Activated naive CD4-positive, alpha-beta T cell treated with anti-CD3 and anti-CD28 coated beads, Interleukin-2, amount 10 ng/mL, durations not matched to agents 7 days and 5 days (primary cell): ENCODE measurements around the gene SNX9.
"Not testable (repeated sequence)": the region's sequence is repeated elsewhere in the genome, so short reads cannot be mapped to it uniquely, and the experiment has no call there.

ENCODE experiments used
- CTCF ChIA-PET: fragments of 350-600 bp; sonication (Branson Sonifier 250); formaldehyde crosslinking; loops from one replicate; lab custom pipeline; 2021; ENCODE audit warnings: antibody characterized with exemption; lab: Charles Lee
- DNase-seq: peaks from one replicate; pipeline ENCODE4 v3.0.0-alpha.2; 2020
- H3K27ac Mint-ChIP-seq: one replicate; pipeline ENCODE4 v1.8.0; 2021; ENCODE audit warnings: mild to moderate bottlenecking, moderate library complexity, mixed read lengths
- H3K27me3 Mint-ChIP-seq: one replicate; pipeline ENCODE4 v1.8.0; 2021; ENCODE audit warnings: mild to moderate bottlenecking, mixed read lengths
- H3K36me3 Mint-ChIP-seq: one replicate; pipeline ENCODE4 v1.8.0; 2021; ENCODE audit warnings: mixed read lengths
- H3K4me1 Mint-ChIP-seq: one replicate; pipeline ENCODE4 v1.8.0; 2021; ENCODE audit warnings: mixed read lengths
- H3K4me3 Mint-ChIP-seq: one replicate; pipeline ENCODE4 v1.8.0; 2021; ENCODE audit warnings: mild to moderate bottlenecking, moderate library complexity, mixed read lengths
- H3K9me3 Mint-ChIP-seq: one replicate; pipeline ENCODE4 v1.8.0; 2021; ENCODE audit warnings: mixed read lengths

SNX9 gene

DNA sequence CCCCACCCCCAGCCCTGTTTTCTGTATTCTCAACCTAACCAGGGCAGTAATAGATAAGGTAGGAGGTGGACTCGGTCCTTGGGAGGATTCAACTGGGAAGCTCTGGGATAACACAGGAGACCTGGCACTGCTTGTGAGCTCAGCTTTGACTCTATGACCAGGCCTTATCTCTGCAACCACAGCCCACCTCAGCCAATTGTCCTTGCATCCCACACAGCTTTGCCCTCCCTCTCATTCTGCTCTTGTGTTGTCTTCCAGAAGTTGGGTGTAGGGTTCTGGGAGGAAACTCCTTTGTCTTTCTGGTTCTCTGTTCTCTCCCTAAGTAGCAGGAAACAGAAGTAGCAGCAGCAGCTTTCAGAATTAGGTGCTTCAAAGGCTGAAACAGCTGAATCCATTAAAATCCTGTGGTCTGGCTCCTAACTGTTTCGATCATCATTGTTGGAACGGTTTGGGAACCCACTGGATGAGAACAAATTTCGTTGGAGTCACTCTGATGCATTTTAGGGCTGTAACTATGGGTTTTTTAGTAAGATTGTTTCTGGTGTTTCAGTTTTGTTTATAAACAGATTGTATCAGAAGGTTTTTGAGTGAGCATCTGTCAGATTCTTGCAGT is 32.4 kb upstream of the SNX9 start:
- peaks cover 4% of the 10 kb centered on the region for H3K9me3 Mint-ChIP-seq
- H3K36me3 Mint-ChIP-seq = no peaks in the 10 kb centered on the region
- no peak overlapping the region for H3K4me3 Mint-ChIP-seq
- peaks cover 48% of the 10 kb centered on the region for H3K27me3 Mint-ChIP-seq
- CTCF ChIA-PET = no interaction called here
- H3K27ac Mint-ChIP-seq = no peak overlapping the region
- peaks cover 5% of the 10 kb centered on the region for H3K4me1 Mint-ChIP-seq
- DNase-seq = no peak

- H3K27me3 Mint-ChIP-seq = peaks cover 45% of the 10 kb centered on the region
- no peaks in the 10 kb centered on the region for H3K36me3 Mint-ChIP-seq
- DNase-seq = no peak
- H3K9me3 Mint-ChIP-seq = peaks cover 4% of the 10 kb centered on the region
- H3K27ac Mint-ChIP-seq = no peak overlapping the region
- no peak overlapping the region for H3K4me3 Mint-ChIP-seq
- peaks cover 5% of the 10 kb centered on the region for H3K4me1 Mint-ChIP-seq
- CTCF ChIA-PET = no interaction called here
These were observed 31.6 kb upstream of the SNX9 start for GRCh38 chr6:157791450-157791849.

GRCh38 chr6:157792671-157793070 is 30.4 kb upstream of the SNX9 start:
- peaks cover 4% of the 10 kb centered on the region for H3K9me3 Mint-ChIP-seq
- no peak overlapping the region for H3K4me3 Mint-ChIP-seq
- no peak for DNase-seq
- CTCF ChIA-PET = interaction anchor here (0.8 to 2.0 kb wide), 3 partner anchors 36 to 106 kb away, joined by 3 to 4 read pairs (median 3); no protein-coding TSS in a partner anchor
- no peak overlapping the region for H3K27ac Mint-ChIP-seq
- H3K27me3 Mint-ChIP-seq = peaks cover 39% of the 10 kb centered on the region
- H3K4me1 Mint-ChIP-seq = peaks cover 5% of the 10 kb centered on the region
- no peaks in the 10 kb centered on the region for H3K36me3 Mint-ChIP-seq

DNA sequence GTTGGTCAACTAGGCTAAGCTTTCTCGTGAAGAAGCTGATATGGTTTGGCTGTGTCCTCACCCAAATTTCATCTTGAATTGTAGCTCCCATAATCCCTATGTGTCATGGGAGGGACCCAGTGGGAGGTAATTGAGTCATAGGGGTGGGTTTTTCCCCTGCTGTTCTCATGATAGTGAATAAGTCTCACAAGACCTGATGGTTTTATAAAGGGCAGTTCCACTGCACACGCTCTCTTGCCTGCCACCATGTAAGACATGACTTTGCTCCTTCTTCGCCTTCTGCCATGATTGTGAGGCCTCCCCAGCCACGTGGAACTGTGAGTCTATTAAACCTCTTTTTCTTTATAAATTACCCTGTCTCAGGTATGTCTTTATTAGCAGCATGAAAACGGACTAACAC is 29.0 kb upstream of the SNX9 start:
- H3K27me3 Mint-ChIP-seq = peaks cover 42% of the 10 kb centered on the region
- not testable (repeated sequence) for DNase-seq, H3K27ac Mint-ChIP-seq, H3K36me3 Mint-ChIP-seq, H3K4me1 Mint-ChIP-seq, H3K9me3 Mint-ChIP-seq, H3K4me3 Mint-ChIP-seq
- CTCF ChIA-PET = interaction anchor here (2.0 kb wide), 1 partner anchor 37 kb away, joined by 4 read pairs; no protein-coding TSS in a partner anchor

GRCh38 chr6:157795841-157796240 is 27.2 kb upstream of the SNX9 start:
- Mint-ChIP-seq H3K4me3 (no peak overlapping the region), H3K36me3 (no peaks in the 10 kb centered on the region), H3K27ac (no peak overlapping the region), H3K4me1 (peaks cover 10% of the 10 kb centered on the region), H3K27me3 (peaks cover 42% of the 10 kb centered on the region), H3K9me3 (peaks cover 4% of the 10 kb centered on the region)
- CTCF ChIA-PET = no interaction called here
- no peak for DNase-seq

DNA sequence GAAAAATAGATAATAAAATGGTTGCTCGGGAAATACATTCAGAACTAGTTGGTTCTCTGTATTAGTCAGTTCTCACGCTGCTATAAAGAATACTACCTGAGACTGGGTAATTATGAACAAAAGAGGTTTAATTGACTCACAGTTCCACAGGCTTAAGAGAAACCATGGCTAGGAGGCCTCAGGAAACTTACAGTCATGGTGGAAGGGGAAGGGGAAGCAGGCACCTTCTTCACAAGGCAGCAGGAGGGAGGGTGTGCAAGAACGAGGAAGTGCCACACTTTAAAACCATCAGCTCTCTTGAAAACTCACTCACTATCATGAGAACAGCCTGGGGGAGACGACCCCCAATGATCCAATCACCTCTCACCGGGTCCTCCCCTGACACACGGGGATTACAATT is 24.2 kb upstream of the SNX9 start:
- Mint-ChIP-seq H3K27me3 (peaks cover 37% of the 10 kb centered on the region), H3K27ac (no peak overlapping the region), H3K9me3 (peaks cover 2% of the 10 kb centered on the region), H3K36me3 (no peaks in the 10 kb centered on the region), H3K4me3 (no peak overlapping the region), H3K4me1 (peaks cover 20% of the 10 kb centered on the region)
- DNase-seq = no peak
- CTCF ChIA-PET = no interaction called here

DNA sequence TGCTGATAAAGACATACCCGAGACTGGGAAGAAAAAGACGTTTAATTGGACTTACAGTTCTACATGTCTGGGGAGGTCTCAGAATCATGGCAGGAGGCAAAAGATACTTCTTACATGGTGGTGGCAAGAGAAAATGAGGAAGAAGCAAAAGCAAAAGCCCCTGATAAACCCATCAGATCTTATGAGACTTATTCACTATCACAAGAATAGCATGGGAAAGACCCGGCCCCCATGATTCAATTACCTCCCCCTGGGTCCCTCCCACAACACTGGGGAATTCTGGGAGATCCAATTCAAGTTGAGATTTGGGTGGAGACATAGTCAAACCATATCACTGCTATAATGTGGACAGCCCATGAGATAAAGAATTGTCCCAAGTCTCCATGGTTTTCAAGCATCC is 23.5 kb upstream of the SNX9 start:
- CTCF ChIA-PET, H3K9me3 Mint-ChIP-seq, H3K36me3 Mint-ChIP-seq, H3K27ac Mint-ChIP-seq, H3K4me3 Mint-ChIP-seq, DNase-seq: not testable (repeated sequence)
- Mint-ChIP-seq H3K27me3 (peaks cover 32% of the 10 kb centered on the region), H3K4me1 (peaks cover 20% of the 10 kb centered on the region)

- Mint-ChIP-seq H3K27ac (peak overlapping the region; percentile 77), H3K36me3 (no peaks in the 10 kb centered on the region), H3K4me1 (peaks cover 20% of the 10 kb centered on the region), H3K27me3 (peaks cover 35% of the 10 kb centered on the region), H3K9me3 (no peaks in the 10 kb centered on the region), H3K4me3 (no peak overlapping the region)
- CTCF ChIA-PET = interaction anchor here (0.7 to 2.0 kb wide), 5 partner anchors 37 to 73 kb away, joined by 3 to 13 read pairs (median 5); no protein-coding TSS in a partner anchor
- peak; percentile 45 for DNase-seq
These were observed 22.4 kb upstream of the SNX9 start for GRCh38 chr6:157800420-157801237.

DNA sequence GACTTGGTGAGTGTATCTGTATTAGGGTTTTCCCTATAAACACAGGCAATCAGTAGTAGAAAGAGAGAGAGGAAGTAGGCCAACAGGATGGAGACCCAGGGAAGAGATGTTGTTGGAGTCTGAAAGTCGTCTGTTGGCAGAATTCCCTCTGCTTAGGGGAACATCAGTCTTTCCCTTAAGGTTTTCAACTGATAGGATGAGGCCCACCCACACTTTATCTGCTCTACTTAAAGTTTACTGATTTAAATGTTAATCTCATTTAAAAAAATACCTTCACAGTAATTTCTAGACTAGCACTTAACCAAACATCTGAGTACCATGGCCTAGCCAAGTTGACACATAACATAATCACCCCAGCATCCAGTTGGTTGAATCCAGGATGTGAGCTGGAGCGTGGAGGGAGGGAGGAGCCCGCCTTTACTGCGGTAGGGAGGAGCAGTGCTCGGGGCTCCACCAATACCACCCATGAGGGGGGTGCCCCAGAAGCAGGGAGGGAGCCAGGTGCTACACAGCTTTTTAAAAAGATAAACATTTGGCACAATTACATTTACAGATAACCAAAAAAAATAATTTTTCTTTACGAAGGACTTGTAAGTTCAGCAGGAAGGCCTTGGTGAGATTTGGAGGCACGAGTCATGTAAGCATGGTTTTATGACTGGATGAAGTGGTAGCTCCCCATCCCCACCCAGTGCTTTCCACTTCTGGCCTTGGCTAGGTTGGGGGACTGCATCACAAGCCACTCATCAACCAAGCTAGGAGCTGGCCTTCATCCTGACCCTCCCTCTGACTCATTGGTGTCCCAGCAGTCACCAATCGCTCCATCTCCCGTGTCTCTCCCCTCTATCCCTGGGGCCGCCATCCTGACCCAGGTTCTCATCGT is 18.4 kb upstream of the SNX9 start:
- Mint-ChIP-seq H3K4me1 (peaks cover 14% of the 10 kb centered on the region), H3K27me3 (peaks cover 35% of the 10 kb centered on the region), H3K36me3 (no peaks in the 10 kb centered on the region), H3K9me3 (peaks cover 8% of the 10 kb centered on the region), H3K4me3 (no peak overlapping the region), H3K27ac (no peak overlapping the region)
- CTCF ChIA-PET = interaction anchor here (2.4 kb wide), 1 partner anchor 49 kb away, joined by 8 read pairs; no protein-coding TSS in a partner anchor
- DNase-seq = no peak

DNA sequence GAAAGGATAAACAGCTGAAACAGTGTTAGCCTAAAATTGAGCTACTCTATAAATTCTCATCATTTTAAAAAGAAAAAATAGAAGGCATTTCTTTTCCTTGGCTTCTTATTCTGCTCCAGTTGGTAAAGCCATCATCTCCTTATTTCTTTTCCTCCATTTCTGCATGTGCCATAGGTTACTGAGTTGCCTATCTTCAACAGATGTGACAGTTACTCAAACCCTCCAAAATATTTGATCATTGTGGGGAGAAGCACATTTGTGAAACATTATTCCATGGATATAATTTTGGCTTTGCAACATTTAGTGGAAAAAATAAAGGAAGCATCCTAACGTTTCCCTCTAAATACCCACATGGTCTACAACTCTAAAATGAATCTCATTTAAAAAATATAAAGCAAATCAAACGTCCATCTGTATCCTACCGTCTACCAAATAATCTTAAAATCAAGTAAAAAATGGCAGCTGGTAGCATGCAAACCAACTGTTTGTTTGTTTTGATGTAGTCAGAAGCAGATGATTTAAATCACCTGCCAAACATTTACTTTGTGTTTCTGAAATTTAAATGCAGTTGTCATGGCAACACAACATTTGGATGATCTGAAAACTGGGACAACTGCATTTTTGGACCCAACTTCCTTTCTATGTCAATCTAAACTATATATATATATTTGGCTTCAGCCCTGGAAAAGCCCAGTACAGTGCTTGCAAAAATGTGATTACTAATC is 16.8 kb upstream of the SNX9 start:
- Mint-ChIP-seq H3K4me1 (peaks cover 6% of the 10 kb centered on the region), H3K36me3 (no peaks in the 10 kb centered on the region), H3K27me3 (peaks cover 36% of the 10 kb centered on the region), H3K4me3 (no peak overlapping the region), H3K9me3 (peaks cover 8% of the 10 kb centered on the region), H3K27ac (no peak overlapping the region)
- CTCF ChIA-PET = interaction anchor here (0.7 to 2.4 kb wide), 2 partner anchors 50 to 561 kb away, joined by 3 to 8 read pairs; no protein-coding TSS in a partner anchor
- no peak for DNase-seq

DNA sequence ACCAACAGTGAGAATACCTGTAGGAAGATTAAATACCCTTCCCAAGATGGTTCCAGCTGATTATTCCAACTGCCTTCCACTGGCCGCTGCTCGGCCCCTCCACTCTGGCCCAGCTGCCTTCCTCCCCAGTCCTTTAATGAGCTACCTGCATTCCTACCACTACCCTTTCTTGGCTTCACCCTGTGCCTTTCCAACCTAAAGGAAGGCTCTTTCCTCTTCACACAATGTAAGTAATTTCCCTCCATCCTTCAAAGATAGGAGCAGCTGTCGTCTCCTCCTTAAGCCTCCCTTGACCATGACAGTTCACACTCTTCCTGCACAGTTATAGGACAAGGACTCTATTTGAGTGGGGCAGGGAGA is 16.2 kb upstream of the SNX9 start:
- no peak for DNase-seq
- no peaks in the 10 kb centered on the region for H3K36me3 Mint-ChIP-seq
- H3K27me3 Mint-ChIP-seq = peaks cover 32% of the 10 kb centered on the region
- no peak overlapping the region for H3K27ac Mint-ChIP-seq
- H3K4me1 Mint-ChIP-seq = peaks cover 2% of the 10 kb centered on the region
- no peak overlapping the region for H3K4me3 Mint-ChIP-seq
- CTCF ChIA-PET = interaction anchor here (1.4 to 2.4 kb wide), 2 partner anchors 51 to 67 kb away, joined by 3 to 8 read pairs; no protein-coding TSS in a partner anchor
- peaks cover 8% of the 10 kb centered on the region for H3K9me3 Mint-ChIP-seq

DNA sequence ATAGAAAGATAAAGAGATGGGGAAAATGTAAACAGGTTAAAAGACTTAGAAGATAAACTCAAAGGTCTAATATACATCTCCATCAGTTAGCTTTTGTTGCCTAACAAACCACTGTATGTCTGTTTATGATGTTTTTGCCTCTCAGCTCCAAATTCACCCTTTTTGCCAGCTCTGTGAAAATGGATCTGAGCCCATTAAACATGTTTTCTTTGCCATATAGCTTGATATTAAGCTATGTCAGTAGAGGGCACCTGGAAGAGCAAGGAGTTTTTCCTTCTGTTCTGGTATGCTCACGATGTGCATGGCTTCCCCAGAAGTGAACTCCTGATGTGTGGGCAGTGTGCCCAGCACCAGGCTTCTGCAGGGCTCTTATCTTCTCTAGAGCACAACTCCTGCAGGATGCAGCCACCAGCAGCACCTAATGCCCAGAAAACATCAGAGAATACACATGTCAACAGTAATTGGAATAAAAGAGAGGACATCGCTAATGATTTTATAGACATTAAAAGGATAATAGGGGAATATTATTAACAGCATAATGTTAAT is 14.6 kb upstream of the SNX9 start:
- peaks cover 33% of the 10 kb centered on the region for H3K27me3 Mint-ChIP-seq
- CTCF ChIA-PET = interaction anchor here (0.7 to 1.5 kb wide), 4 partner anchors 10 to 1408 kb away, joined by 3 to 4 read pairs (median 3); no protein-coding TSS in a partner anchor
- H3K36me3 Mint-ChIP-seq = no peaks in the 10 kb centered on the region
- H3K9me3 Mint-ChIP-seq = peaks cover 8% of the 10 kb centered on the region
- no peak overlapping the region for H3K4me3 Mint-ChIP-seq
- DNase-seq = no peak
- H3K4me1 Mint-ChIP-seq = peaks cover 14% of the 10 kb centered on the region
- no peak overlapping the region for H3K27ac Mint-ChIP-seq

DNA sequence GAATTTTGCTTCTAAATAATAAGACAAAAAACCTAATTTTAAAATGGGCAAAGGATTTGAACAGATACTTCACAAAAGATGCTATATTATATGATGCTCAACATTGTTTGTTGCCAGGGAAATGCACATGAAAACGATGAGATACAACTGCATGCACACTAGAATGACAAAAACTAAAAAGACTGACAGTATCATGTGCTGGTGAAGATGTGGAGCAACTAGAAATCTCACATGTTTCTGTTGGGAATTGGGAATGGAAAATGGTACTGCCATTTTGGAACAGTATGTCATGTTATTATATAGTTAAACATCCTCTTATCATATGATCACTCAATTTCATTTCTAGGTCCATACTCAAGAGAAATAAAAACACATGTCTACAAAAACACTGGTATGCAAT is 13.4 kb upstream of the SNX9 start:
- Mint-ChIP-seq H3K27me3 (peaks cover 33% of the 10 kb centered on the region), H3K4me1 (peaks cover 26% of the 10 kb centered on the region), H3K27ac (no peak overlapping the region), H3K9me3 (peaks cover 8% of the 10 kb centered on the region), H3K4me3 (no peak overlapping the region), H3K36me3 (no peaks in the 10 kb centered on the region)
- CTCF ChIA-PET = no interaction called here
- no peak for DNase-seq
